HG02870 (cell line): ENCODE results near the gene USP3.

ENCODE experiments used
- ATAC-seq: cut with Tn5 transposase; IDR thresholded peaks from one replicate; pipeline ENCODE4 v1.9.1; 2021; ENCODE audit warnings: mild to moderate bottlenecking, moderate library complexity; ENCODE audit not compliant: unreplicated experiment

The USP3 gene

GRCh38 chr15:63582718-63583426, 78.5 kb downstream of the USP3 start:
- ATAC-seq = no peak

DNA sequence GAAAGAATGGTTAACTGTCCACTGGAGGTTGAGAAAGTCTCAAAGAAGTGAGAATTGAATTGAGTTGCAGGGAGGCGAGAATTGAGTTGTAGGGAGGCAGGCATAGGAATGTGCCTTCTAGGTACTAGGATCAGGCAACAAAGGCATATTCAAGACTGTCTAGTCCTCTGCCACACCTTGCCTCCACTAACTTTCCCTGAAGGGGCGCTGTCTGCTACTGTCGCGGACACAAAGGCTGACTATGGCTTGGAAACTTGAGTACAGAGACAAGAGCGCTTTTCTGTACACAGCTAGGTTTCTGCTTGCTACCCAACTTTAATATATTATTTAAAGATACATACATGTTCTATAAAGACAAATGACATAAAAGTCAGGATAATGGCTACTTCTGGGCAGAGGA, 82.4 kb downstream of the USP3 start:
- ATAC-seq = no peak

DNA sequence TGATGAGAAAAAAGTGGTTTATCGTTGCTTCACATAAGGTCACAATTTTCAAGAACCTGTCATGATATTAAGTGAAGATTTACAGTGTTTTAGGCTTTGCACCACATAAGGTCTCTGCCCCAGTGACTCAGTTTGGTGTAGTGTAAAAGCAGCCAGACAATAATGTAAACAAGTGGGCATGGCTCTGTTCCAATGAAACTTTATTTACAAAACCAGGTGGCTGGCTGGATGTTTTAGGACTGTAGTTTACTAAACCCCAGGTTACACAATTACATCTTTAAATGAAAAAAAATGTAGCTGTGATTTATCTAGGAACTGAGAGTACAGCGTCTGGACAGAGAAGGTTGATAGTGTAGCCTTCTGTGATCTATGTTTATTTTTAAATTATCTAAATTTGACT, 83.1 kb downstream of the USP3 start:
- no peak for ATAC-seq

GRCh38 chr15:63588826-63589225, 84.4 kb downstream of the USP3 start:
- ATAC-seq = no peak

GRCh38 chr15:63593705-63594671, 89.6 kb downstream of the USP3 start:
- no peak for ATAC-seq

DNA sequence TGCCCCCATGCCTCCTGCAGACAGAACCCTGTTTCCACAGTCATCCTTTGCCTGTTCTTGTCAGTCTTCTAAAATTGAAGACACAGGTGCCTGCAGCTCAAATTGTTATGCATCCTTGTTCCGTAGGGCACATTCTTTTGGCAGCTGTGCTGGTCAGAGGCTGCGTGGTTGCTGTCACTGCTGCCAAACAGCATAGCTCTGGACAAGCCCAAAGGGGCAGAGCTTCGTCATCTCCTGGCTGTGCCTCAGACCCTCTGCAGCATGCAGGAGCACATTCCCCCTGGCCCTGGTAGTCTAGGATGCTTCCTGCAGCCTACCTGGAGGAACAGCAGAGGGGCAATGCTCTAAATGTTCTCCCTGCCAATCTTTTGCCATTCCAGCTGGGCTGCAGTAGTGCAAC, 90.7 kb downstream of the USP3 start:
- ATAC-seq = no peak

DNA sequence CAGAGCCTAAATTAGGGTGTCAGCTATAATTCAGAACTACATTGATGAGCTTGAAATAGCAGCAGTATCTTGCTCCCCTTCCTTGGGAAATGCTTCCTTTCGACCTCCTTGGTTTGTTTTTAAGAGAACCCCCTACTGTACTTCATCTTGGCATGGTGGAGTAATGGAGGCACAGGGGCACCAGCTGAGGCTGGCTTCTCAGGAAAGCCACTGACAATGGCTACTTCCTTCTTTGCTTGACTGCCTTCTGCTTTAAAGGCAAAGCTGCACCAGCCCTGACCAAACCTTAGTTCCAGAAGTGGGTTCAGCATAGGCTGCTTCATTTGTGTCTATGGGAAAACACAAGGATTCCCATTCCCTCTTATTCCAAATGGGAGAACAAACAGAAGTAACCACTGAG, 91.3 kb downstream of the USP3 start:
- no peak for ATAC-seq

- no peak for ATAC-seq
Observed at GRCh38 chr15:63596676-63597037, 92.3 kb downstream of the USP3 start.

GRCh38 chr15:63597038-63597790, 92.8 kb downstream of the USP3 start, which contains the start of gene FBXL22:
FBXL22 (plus strand) TSS chr15:63597387; CDS start chr15:63597393, 6 bp downstream.
- no peak for ATAC-seq

DNA sequence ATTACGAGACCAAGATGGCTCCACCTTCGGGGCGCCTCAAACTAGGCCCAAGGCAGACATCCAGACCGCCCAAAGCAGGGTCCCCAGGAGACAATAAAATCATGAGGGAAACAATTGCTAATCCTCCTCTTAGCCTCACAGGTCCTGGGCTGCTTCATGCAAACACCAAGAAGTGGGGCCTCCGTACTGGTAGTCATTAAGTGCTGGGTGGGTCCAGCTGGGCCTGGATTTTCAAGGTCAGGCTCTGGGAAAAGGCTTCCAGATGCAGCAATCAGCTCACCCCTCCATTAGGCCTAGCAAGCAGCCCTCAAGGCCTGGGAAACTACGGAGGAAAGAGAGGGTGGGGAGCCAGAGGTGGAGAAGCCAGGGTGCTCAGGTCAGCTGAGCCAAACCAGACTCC, 93.4 kb downstream of the USP3 start:
- ATAC-seq = no peak

DNA sequence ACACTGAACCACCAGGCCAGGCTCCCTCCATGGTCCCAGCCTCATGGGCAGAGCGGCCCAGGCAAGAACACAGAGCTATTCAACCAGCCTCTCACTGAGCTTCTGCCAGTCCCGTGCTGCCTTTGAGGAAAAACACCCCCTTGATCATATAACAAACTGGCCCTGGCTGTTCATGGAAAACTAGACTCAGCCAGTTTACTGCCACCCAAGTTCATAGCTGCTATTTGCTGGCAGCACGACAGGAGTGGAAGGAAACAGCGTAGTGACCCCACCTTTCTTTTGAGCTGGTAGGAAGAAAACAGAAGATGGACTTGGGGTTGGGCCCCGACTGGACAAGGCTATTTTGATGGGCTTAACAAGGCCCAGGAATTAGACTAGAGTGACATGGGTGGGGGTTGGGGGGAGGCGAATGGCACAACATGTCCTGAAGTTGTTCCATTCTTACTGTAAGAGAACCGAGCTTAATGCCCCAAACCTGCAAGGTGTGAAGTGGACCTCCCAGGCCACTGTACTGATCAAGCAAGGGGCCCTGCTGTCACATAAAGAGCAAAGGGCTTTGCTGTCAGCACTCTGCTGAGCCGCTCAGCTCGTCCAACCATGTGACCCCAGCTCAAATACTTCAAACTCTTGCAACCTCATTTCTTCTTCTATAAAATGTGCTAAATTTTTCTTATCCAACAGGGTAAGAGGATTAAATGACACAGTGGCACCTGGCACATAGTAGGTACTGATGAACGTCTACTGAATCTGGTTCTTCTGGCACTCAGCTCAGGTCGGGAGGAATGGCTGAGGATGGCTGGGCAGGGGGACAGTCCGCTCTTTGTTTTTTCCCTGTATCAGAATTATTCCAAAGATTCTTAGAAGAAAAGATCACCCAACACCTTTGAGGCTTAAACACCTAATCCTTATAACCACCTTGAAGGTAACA, 94.3 kb downstream of the USP3 start:
- no peak for ATAC-seq

DNA sequence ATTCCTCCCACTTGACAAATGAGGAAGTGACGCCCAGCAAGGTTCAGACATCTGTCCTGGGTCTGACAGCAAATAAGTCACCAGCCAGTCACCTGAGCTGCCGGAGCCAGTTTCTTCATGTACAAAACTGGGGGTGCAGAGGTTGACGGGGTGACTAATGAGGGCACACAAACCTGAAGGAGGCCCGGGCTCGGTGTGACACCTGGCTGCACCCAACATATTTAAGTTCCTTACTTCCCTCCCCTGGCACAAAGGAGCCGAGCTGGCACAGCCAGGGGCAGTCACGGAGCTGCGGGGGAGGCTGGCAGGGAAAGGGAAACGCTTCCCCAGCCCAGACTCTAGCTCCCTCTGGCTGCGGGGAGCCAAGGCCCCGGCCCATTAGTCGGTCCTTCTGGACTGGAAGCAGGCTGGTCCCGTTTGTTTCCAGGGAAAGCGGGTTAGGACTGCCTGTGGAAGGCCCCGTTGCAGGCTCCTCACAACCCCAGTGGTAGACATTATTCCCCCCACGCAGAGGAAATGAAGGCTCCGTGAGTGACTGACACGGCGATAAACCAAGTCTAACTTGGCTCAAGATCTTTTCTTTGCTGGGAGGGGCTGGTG, 95.1 kb downstream of the USP3 start:
- no peak for ATAC-seq

DNA sequence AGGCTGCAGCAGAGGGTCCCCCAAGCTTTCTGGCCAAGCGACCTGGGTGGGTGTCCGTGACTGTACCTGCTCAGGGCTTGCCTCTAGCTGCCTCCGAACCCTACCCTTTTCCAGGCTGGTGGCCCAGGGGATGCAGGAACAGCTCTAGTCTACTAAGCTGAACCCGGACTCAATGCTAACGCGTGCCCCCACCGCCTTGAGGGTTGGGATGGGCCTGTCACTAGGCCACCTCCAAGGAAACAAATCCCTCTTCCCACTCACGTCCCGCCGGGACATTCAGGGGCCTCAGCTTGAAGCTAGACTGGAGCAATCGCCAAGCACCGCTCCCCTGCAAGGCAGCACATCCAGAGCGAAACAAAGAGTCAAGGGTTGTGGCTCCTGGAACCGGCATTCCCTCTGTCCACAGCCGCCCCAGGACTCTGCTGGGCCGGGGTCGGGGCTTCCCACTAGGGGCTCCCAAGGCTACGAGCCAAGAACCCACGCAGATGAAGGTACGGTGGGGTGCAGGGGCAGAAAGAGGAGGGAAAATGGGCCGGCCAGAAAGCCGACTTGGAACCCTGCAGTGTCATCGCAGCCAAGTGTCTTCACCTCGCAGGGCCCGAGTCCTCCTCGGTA, 95.7 kb downstream of the USP3 start:
- no peak for ATAC-seq

GRCh38 chr15:63600616-63601025, 96.2 kb downstream of the USP3 start:
- peak; percentile 68 for ATAC-seq

DNA sequence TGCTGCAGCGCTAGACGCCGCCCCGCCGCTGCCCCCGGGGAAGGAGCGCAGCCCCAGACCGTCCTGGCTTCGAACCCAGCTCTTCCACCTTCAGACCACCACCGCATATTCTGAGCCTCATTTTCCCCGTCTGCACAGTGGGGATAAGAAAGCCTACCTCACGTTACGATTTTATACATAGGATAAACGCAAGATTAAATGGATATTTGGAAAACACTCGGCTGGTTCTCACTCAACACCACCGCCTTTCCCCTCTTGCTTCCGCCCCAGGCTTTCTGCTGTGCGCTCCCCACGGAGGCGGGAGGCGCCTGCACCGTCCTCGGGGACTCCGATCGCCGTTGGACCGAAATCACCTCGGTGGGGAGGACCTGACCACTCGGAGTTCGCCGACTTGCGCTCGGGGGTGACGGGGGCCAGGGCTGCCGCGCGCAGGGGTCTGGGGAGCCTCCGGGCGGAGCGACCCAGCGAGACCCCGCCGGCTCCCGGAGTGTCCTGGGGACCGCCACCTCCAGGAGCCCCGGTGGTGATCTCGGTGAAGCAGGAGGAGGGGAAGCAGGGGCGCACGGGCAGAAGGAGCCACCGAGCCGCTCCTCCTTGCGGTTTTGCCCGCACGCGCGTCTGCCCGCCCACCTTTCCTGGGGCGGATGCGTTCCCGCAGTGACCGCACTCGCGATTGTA, 96.8 kb downstream of the USP3 start:
- peak; percentile 9 for ATAC-seq

GRCh38 chr15:63601704-63602185, 97.4 kb downstream of the USP3 start:
- no peak for ATAC-seq

- no peak for ATAC-seq
Observed at GRCh38 chr15:63602595-63602994, 98.2 kb downstream of the USP3 start.

DNA sequence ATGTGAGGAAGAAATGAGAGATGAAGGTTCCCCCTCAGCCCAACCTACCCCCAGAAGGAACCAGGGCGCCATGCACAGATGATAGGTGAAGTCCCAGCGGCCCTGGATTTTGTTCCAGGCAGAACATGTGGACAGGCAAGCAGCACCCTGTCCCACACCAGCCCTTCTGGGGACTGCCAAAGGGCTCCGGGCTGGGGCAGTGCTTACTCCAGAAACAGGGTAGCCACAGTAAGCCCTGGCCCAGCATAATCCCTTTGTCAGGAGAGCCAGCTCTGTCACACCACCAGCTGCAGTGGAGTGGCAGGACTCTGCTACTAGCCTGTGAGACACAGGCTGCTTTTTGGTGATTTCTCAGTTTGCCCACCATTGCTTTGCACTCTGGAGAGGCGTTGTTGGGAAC, 99.1 kb downstream of the USP3 start:
- ATAC-seq = no peak

DNA sequence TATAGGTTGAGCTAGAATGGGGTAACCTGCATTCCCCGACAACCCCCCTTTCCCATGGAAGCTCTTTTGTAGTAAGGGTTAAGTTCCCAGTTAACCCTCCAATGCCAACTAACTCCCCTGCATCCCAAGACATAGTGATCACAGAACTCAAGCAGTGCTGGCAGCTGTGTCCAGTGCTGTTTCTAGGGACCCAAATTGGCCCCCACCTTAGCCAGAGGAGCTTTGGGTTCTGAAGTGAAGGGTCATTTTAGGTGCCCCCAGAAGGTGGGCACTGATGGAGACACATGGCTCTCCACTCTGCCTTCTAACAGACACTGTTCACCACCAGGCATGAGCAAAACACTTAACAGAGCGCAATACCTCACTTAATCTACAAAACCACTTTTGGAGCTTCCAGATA, 99.9 kb downstream of the USP3 start:
- no peak for ATAC-seq
